Measurements from ENCODE around the gene ALG14. TPM values are rescaled to one million over a fixed set of nuclear protein-coding genes. Genes with fewer than 3 reads are reported as not detected.

The ALG14 gene
- total RNA-seq, 1 donor, result 4.7 TPM

DNA sequence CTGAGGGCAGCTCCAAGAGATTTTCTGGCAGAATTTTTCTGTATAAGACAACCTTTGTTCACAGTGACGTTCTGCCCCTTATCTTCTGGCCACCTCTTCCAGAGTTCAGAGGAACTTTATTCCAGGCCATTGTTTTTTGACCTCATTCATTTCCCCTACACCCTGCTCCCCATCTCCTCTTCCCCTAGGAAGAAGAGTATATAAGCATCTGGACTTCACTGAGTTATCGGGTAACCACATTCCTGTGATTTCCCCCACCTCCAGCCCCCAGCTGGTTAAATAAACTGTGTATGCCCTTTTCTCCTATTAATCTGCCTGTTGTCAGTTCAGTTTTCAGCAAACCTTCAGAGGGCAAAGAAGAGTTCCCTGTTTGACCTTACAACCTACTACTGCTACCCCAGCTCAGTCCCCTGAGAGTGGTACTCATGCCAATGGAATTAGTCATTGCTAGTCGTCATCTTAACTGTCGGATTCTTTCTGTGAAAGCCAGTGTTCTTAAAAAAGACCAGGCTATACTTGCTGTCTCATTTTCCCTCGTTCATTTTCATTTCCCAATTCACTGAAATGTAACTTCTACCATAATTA lies 14.3 kb upstream of the ALG14 start:
- TF ChIP-seq, protein P1, sequence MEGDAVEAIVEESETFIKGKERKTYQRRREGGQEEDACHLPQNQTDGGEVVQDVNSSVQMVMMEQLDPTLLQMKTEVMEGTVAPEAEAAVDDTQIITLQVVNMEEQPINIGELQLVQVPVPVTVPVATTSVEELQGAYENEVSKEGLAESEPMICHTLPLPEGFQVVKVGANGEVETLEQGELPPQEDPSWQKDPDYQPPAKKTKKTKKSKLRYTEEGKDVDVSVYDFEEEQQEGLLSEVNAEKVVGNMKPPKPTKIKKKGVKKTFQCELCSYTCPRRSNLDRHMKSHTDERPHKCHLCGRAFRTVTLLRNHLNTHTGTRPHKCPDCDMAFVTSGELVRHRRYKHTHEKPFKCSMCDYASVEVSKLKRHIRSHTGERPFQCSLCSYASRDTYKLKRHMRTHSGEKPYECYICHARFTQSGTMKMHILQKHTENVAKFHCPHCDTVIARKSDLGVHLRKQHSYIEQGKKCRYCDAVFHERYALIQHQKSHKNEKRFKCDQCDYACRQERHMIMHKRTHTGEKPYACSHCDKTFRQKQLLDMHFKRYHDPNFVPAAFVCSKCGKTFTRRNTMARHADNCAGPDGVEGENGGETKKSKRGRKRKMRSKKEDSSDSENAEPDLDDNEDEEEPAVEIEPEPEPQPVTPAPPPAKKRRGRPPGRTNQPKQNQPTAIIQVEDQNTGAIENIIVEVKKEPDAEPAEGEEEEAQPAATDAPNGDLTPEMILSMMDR (IDR thresholded peaks at IDR 0.05; ENCODE audit: insufficient read depth, low read depth, low read length), result no peak
- DNase-seq (ENCODE audit: low read depth), result peak; percentile 87
- no peak overlapping the region for H3K4me3 ChIP-seq (ENCODE audit: low read depth, low read length)

DNA sequence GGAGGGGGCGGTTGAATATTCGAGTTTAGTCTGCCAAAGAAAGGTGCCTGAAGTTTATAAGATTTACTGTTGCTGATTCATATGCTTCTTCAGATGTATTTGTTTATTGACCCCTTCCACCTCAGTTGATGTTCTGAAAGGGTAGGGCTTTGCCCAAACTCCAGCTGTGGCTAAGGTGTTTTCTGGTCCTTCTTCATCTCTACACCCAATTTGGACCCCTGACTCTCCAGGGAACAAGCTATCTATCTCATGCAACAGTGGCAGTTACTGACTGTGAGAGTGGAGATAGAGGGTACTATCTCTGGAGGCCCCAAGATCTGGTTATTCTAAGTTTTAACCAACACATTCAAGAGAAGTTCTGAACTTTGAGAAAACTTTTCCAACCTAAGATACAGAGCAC lies 12.6 kb upstream of the ALG14 start:
- TF ChIP-seq, protein P1 (IDR thresholded peaks at IDR 0.05; ENCODE audit: insufficient read depth, low read depth, low read length), result no peak
- H3K4me3 ChIP-seq (ENCODE audit: low read depth, low read length), result no peak overlapping the region
- no peak for DNase-seq (ENCODE audit: low read depth)

DNA sequence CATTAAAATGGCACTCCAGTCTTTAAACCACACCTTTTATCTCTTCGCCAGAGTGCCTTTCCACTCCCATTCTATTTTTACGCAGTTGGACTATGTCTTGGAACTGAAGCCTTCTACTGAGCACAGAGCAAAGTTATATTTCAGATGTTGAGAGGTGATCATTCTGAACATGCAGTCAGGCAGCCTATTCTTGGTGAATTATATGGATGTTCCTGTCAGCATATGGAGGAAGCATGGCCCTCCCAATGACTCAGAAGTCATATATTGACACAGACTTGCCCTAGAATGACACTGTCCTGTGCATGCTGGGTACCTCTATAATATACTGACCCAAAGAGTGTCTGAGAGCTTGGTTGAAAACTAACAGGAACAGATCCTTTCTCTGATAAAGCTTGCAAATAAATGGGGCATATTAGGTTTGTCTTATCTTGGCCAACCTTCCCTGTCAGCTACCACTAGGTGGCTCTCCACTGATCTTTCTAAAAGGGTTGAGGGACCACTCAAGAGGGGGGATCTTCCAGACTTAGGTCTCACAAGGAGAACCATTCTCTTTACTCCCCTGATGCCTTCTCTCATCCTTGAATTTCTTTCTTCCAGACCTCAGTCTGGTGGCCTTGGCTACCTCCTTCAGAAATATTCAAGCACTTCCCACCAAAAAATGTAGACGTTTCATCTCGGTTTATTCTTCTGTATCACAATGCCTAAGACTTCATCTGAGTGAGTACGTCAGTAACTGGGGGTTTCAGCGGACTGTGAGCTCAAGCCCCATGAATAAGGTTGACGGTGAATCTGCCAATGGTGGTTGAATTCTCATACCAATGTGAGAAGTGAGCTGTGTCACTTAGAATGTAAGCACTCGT lies 11.8 kb upstream of the ALG14 start:
- peak; percentile 35 for DNase-seq (ENCODE audit: low read depth)
- TF ChIP-seq, protein P1 (IDR thresholded peaks at IDR 0.05; ENCODE audit: insufficient read depth, low read depth, low read length), result peak; percentile 73
- H3K4me3 ChIP-seq (ENCODE audit: low read depth, low read length), result no peak overlapping the region

DNA sequence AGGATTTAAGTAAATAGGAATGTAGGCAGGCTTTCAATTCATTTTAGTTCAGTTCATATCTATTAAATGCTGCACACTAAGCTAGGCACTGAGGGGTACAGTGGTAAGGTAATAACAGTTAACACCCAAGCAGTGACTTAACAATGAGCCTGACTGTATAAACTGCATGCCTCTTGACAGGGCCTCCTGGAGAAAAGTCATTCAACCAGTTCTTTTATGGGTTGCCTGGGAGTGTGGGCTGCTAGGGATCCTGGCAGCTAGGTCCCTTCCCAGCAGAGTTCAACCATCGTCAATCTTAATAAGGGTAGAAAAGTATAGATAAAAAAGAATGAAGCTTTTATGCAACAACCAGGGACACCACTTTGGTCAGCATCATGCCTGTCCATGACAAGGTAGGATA lies 8.1 kb upstream of the ALG14 start:
- H3K4me3 ChIP-seq (ENCODE audit: low read depth, low read length), result no peak overlapping the region
- no peak for DNase-seq (ENCODE audit: low read depth)
- TF ChIP-seq, protein P1 (IDR thresholded peaks at IDR 0.05; ENCODE audit: insufficient read depth, low read depth, low read length), result no peak

DNA sequence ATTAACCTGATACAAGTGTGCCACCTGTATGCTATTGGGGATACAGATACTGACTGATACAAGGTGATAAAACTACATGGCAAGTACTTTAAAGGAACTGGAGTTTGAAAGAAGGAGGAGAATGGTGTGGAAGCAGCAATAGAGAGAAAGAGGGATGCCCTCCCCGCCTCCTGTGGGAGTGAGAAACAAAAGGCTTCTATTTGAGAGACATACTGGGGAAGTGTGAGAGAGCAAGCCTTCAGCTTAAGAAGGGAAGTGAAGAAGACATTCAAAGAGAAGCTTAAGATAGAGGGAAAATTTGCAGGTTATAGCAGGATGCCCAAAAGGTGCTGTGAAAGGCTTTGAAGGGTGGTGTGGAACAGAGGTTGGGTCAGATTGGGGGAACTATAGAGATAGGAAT lies 7.7 kb upstream of the ALG14 start:
- TF ChIP-seq, protein P1 (IDR thresholded peaks at IDR 0.05; ENCODE audit: insufficient read depth, low read depth, low read length), result no peak
- no peak for DNase-seq (ENCODE audit: low read depth)
- no peak overlapping the region for H3K4me3 ChIP-seq (ENCODE audit: low read depth, low read length)

DNA sequence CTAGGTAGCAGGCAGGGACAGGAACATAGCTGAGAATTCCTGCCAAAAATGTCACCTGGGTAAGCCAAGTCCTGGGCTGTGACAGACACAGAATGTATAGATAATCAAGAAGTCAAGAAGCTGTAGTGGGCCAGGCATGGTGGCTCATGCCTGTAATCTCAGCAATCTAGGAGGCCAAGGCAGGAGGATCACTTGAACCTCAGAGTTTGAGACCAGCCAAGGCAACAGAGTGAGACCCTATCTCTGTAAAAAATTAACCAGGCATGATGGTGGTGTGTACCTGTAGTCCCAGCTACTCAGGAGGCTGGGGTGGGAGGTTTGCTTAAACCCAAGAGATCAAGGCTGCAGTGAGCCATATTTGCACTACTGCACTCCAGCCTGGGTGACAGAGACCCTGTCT lies 3.3 kb upstream of the ALG14 start:
- no peak overlapping the region for H3K4me3 ChIP-seq (ENCODE audit: low read depth, low read length)
- TF ChIP-seq, protein P1 (IDR thresholded peaks at IDR 0.05; ENCODE audit: insufficient read depth, low read depth, low read length), result no peak
- no peak for DNase-seq (ENCODE audit: low read depth)
